OCI-LY3 (cell line): ENCODE data around the gene OLA1.

Experiments
- CTCF ChIP-seq: fragments of 200-600, 300-600 bp; sonication (generic); IDR thresholded peaks from 2 replicates; pipeline ENCODE4 v1.5.1; 2014; ENCODE audit warnings: antibody characterized with exemption, low read length, low read depth
- EZH2phosphoT487 ChIP-seq: fragments of 200-600 bp; shearing (Covaris generic); IDR thresholded peaks from 2 replicates; pipeline ENCODE4 v1.6.1; 2018; ENCODE audit warnings: antibody characterized with exemption, mixed run types, low read depth

GRCh38 chr2:174205562-174205961 is 42.8 kb downstream of the OLA1 start:
- TF ChIP-seq CTCF (no peak), EZH2phosphoT487 (no peak)
